Embryonic facial prominence (tissue), 1 donor: Measurements from ENCODE around the gene ABTB1.

Source experiments
- DNase-seq: peaks from one replicate; pipeline ENCODE4 v3.0.0-alpha.2; 2016; ENCODE audit errors: extremely low spot score

ABTB1 gene

GRCh38 chr3:127686512-127686894, 13.8 kb downstream of the ABTB1 start:
- DNase-seq, result no peak

- DNase-seq, result no peak
These were observed 14.5 kb downstream of the ABTB1 start for GRCh38 chr3:127687228-127687737.

- DNase-seq, result no peak
These were observed 15.3 kb downstream of the ABTB1 start for GRCh38 chr3:127688022-127688415.

DNA sequence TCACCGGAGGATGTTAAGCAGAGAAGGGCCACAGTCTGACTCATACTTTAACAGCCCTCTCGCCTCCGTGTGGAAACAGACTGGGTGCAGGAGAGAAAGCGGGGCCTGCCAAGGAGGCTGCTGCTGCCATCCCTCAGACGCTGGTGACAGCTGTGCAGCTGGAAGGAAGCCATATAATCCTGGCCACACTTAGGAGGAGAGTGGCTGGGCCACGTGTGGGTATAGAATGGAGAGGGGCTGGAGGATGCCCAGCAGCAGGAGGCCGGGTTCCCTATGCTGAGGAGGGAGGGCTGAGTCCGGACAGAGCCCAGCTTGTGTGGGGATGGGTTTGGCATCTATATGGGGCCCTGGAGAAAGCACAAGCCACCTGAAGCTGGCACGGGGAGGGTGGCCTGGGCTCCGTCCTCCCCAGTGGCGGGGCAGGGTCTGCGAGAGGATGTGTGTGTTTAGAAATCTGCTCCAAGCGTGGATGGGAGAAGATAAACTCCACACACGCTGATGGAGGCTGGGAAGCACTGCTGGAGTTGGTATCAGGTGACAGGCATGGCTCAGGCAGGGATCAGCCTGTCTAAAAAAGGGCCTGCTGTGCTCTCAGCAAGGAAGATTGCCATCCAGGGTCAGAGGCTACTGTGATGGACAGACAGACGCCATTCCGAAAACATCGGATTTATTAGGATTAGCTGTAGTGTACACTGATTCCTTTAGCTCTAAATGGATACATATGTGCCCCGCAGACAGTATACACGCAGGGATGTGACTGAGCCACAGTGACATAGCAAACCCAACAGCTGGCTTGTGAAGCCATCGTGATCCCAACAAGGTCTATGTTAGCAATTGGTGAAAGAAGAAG, 15.9 kb downstream of the ABTB1 start:
- DNase-seq, result no peak

DNA sequence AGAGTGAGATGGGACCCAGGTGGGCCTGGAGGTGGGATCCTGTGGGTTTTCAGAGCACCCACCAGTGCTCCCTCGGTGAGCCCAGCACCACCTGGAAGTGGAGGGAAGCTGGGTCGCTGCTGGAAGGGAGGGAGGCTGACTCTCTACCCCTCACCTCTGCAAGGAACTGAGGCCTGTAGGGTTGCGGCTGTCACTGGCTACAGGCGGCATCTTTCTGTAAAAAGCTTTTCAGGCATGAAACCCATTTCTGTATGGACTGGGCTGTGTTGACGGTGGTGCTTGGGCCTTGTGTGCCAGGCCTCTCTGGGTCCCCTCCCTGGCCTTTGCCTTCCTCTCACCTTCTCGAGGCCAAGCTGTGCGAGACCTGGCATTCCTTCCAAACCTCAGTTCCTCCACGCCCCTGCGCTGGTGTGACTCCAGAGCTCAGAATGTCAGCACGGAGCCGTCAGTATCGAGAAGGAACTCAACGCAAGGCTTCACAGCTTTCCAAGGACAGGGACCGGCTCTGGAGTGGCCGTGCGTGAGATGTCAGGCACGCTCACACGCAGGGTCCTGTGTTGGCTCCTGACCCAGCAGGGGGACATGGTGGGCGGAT, 16.6 kb downstream of the ABTB1 start:
- no peak for DNase-seq

GRCh38 chr3:127690106-127690505, 17.4 kb downstream of the ABTB1 start:
- DNase-seq, result no peak

DNA sequence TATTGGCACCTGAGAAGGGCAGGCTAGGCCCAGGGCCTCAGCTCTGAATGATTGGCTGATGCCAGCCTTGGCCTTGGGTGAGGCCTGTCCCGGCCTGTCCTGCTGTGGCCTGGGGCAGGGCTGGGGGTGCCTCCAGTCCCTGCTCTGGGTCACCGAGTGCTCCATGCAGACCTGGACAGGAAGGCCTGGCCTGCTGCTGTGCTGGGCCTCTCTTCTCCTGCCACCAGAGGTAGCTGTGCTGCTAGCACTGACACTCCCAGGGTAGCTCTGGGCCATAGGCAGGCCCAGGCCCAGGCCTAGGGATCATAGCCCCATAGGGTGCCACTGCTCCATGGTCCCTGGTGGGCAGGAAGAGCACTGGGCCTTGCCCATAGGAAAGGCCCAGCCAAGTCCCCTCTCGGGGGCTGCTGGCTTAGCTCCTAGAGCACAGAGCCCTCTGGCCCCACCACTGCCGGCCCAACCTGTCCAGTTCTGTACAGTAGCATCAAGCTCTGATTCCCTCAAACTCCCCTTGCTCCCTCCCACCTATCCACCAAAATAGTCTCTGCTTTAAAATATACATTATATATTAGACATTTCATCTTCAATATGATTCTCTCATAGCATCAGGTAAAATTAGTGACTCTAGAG, 18.2 kb downstream of the ABTB1 start:
- no peak for DNase-seq

DNA sequence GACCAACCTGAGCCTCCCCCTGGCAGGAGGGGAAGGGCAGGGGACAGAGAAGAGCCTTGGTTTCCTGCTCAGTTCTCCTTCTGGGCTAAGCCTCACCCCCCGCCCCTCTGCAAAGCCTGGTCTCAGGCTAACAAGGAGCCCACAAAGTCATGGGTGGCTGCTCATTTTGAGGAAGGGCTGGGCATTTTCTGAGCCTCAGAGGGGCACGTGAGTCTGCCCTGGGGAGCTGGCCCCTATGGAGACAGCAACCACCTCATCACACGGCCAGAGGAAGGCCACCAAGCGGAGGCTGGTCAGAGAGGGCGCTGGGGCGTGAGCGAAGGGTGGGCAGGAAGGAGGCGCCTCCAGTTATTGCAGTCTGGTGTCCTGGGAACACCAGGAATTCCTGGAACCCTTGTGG, 18.7 kb downstream of the ABTB1 start:
- no peak for DNase-seq

DNA sequence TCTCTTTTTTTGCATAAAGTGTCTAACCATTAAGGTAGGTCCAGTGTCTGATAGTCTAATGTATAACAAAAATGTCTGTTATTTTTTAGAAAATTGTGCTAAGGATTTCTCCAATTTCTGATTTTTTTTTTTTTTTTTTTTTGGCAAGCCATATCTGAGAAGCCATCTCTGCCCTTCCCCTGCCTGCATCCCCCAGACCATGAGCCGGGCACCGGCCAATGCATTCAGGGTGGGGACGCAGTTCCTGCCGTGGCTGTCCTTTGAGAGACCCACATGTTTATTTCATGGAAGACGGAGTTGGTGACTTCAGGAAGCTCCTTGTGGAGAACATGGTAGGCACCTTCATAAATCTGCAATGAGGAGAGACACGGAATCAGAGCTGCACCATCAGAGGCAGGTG, 19.2 kb downstream of the ABTB1 start:
- DNase-seq, result no peak

- no peak for DNase-seq
These were observed 20.0 kb downstream of the ABTB1 start for GRCh38 chr3:127692501-127693335.

DNA sequence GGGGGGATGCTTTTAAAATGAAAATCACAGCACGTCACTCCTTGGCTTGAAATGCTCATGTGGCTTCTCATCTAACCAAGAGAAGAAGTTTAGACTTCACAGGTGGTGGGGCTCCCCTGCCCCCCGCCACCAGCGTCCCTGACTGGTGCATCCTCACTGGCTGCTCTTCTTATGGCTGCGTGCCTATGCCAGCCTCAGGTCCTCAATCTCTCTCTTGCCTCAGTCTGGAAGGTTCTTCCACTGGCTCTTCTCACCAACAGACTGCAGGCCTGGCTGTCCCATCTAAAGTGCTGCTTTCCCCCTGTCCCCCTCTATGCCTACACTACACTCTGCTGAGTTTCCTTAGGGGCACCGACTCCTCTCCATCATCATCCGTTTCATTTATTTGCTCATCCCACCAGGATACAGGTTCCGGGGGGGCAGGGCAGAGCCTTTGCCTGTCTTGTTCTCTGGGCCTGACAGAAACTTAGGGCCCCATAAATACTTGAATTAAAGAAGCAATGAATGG, 20.6 kb downstream of the ABTB1 start:
- DNase-seq, result no peak

DNA sequence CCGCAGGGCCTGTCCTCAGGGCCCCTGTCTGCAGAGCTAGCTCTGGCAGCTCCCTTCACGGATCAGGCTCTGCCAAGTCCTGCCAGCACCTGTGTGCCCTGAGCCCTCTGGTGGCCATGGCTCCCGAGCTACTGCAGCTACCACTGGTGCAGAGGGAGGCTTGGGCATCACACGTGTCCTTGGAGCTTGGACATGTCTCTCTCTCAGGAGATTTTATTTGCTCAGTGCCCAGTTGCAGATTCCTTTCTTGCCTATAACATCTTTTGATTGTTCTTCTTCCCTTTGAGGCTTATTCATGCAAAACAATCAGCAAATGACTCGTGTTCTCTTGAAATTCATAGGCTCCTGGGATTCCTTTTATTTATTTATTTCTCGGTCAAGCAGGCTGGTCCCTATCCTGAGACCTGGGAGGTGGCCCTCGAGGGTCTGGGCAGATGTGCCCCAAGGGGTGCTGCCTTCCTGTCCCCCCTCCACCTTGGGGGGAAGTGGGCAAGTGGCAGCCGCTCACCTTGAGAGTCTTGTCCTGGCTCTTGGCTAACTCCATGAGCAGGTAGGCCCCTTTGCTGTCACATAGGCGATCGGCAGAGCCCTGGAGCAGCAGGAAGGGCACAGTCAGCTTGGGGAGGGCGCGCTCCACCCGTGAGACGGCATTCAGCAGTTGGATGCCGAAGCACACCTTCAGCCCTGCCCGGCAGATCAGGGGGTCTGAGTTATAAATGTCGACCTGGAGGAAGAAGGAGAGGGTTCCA, 21.9 kb downstream of the ABTB1 start:
- no peak for DNase-seq

- peak; percentile 57 for DNase-seq
These were observed 24.9 kb downstream of the ABTB1 start for GRCh38 chr3:127697551-127698240.

DNA sequence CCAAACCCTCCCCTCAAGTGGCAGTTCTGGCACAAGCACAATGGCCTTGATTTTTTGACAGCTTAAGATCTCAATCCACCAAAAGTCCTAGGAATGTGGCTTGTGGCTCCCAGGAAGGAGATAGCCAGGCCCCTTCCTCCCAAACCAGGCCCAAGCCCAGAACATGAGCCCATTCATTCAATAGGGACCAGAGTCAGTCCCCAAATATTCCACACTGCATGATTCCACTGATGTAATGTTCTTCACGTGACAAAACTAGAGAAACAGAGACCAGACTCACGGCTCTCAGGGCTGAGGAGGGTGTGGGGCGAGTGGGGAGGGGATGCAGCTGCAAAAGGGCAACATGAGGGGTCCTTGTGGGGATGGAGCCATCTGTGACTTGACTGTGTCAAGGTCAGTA, 25.5 kb downstream of the ABTB1 start:
- no peak for DNase-seq

GRCh38 chr3:127698691-127699415, 26.1 kb downstream of the ABTB1 start:
- no peak for DNase-seq

DNA sequence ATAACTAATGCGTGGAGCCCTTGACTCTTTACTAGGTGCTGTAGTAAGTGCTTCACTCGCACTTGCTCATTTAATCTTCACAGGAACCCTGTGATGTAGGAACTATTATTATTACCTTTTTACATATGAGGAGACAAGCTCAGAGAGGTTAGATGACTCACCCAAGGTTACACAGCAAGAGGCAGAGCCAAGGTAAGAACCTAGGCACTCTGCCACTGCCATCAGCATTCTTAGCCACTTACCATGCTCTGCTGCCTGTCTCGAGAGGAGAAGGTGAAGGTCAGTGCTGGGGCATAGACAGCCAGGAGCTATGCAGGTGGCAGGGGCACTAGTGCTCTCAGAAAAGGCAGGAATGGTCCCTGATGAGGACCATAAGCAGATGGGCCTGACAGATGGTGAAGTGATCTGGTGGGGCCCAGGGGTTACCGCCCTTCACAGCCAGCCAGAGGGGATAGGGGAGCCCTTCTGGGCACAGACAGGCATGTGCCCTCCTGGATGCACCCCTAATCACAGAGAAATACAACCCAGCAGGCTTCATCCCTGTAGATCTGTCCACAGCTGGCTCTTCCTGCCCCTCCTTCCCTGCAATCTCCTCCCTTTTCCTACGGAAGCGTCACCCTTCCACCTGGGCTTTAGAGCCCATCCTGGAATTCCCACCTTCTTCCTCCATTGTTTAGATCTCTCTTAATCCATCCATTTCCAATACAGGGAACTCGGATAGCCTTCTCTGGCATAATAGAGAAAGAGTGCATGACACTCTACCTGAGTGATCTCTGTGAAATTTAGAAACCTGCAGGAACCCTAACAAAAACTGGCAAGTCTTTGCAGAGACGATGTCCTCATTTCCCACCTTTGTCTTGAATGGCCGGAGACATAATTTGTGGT, 26.9 kb downstream of the ABTB1 start:
- no peak for DNase-seq

DNA sequence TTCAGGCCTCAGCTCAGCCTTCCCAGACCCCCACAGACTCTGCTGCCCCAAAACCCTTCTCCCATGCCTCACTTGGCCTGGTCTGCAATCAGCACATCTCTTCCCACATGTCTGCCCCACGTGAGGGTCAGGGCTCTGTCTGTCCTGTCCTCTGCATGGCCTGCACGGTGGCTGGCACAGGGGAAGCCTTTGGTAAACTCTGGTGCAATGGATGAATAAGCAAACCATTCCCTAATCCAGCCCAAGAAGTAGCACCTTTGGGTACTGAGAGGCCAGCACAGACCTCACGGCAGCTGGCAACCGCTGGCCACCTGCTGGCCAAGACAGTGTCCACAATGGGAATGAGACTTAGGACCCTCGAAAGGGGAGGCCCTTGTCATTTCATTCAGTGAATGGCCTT, 27.7 kb downstream of the ABTB1 start:
- DNase-seq, result no peak

- no peak for DNase-seq
These were observed 28.6 kb downstream of the ABTB1 start for GRCh38 chr3:127701280-127701911.
